Keratinocyte (primary cell): ENCODE data around the gene GTF2IRD1.
"Not testable (repeated sequence)": the region's sequence is repeated elsewhere in the genome, so short reads cannot be mapped to it uniquely, and the experiment has no call there.

Source experiments
- CTCF ChIP-seq, 3 experiments: IDR thresholded peaks in 1 of 3; conservative IDR thresholded peaks in 1 of 3; optimal IDR thresholded peaks in 1 of 3; 2 replicates in 2 of 3; 3 replicates in 1 of 3; pipeline versions ENCODE3 to v1.5.1; 2011; ENCODE audit warnings: low read length in 3 of 3, mild to moderate bottlenecking in 3 of 3, moderate library complexity in 2 of 3, control low read depth in 1 of 3, inconsistent platforms in 1 of 3; ENCODE audit not compliant: insufficient read depth in 2 of 3; ENCODE audit errors: extremely low read depth in 1 of 3
- EZH2 ChIP-seq: IDR thresholded peaks from one replicate; pipeline ENCODE4 v1.6.1; 2012; ENCODE audit warnings: inconsistent platforms, mild to moderate bottlenecking, low read length, moderate library complexity

GRCh38 chr7:74563639-74564038 lies 109.9 kb downstream of the GTF2IRD1 start:
- not testable (repeated sequence) for TF ChIP-seq CTCF (optimal IDR thresholded peaks at IDR 0.05 in 1 of 3, IDR thresholded peaks at IDR 0.05 in 1 of 3, conservative IDR thresholded peaks at IDR 0.05 in 1 of 3; ENCODE audit: extremely low read depth in 1 of 3, insufficient read depth in 2 of 3, low read length in 3 of 3); EZH2
